Measurements from ENCODE around the gene ACP4. TPM values are rescaled to one million over a fixed set of nuclear protein-coding genes. Genes with fewer than 3 reads are reported as not detected.

Gene ACP4
- total RNA-seq, 1 experiment from 2014 or later: not detected

DNA sequence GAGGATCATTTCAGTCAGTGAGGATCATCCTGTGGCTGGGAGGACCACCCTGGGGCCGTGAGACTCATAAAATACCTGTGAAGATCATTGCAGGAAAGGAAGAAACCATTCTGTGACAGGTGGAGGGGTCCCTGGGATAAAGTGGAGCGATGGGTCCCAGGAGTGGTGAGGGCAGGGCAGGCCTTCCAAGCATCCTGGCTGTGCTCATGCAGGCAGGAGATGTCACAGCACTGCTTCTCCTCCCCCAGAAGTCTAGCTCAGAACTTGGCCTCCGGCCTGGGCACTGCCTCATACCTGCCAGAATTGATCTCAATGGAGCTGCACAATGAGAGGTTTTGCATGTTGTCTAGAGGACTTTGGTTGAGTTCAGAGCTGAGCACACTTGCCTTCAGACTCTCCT is 22.3 kb downstream of the ACP4 start:
- H3K9me3 Mint-ChIP-seq (ENCODE audit: unreplicated experiment): peaks cover 23% of the 10 kb centered on the region
- no peak for DNase-seq
- no peak overlapping the region for H3K4me3 Mint-ChIP-seq (ENCODE audit: unreplicated experiment)
- peaks cover 9% of the 10 kb centered on the region for H3K27me3 Mint-ChIP-seq (ENCODE audit: insufficient read depth, unreplicated experiment)
- ChIA-PET POLR2A (no interaction called here), CTCF (no interaction called here)
- TF ChIP-seq, protein P1, sequence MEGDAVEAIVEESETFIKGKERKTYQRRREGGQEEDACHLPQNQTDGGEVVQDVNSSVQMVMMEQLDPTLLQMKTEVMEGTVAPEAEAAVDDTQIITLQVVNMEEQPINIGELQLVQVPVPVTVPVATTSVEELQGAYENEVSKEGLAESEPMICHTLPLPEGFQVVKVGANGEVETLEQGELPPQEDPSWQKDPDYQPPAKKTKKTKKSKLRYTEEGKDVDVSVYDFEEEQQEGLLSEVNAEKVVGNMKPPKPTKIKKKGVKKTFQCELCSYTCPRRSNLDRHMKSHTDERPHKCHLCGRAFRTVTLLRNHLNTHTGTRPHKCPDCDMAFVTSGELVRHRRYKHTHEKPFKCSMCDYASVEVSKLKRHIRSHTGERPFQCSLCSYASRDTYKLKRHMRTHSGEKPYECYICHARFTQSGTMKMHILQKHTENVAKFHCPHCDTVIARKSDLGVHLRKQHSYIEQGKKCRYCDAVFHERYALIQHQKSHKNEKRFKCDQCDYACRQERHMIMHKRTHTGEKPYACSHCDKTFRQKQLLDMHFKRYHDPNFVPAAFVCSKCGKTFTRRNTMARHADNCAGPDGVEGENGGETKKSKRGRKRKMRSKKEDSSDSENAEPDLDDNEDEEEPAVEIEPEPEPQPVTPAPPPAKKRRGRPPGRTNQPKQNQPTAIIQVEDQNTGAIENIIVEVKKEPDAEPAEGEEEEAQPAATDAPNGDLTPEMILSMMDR (IDR thresholded peaks at IDR 0.05; ENCODE audit: insufficient read depth in 1 of 2, low read depth in 1 of 2, low read length in 1 of 2, severe bottlenecking in 1 of 2, unreplicated experiment in 1 of 2): no peak
- intact Hi-C loops (cut with micrococcal nuclease; ENCODE audit: unreplicated experiment): no loop called here
- Histone ChIP-seq H3K27me3 (replicated peaks; ENCODE audit: control insufficient read depth, insufficient read depth, low read length) (0 out of 2 replicates have a peak, but pooled peaks cover 2% of the 10 kb centered on the region), H3K36me3 (ENCODE audit: control insufficient read depth, insufficient read depth, low read length) (no peaks in the 10 kb centered on the region; the same call in 1 of the 2 replicates), H3K4me3 (ENCODE audit: low read depth, low read length) (no peak overlapping the region), H3K9me3 (no peaks in the 10 kb centered on the region), H3K4me1 (no peaks in the 10 kb centered on the region)
- H3K36me3 Mint-ChIP-seq (ENCODE audit: insufficient read depth, unreplicated experiment): peaks cover 5% of the 10 kb centered on the region
- H3K4me1 Mint-ChIP-seq (ENCODE audit: low read depth, unreplicated experiment): no peaks in the 10 kb centered on the region
- no TSS peak for BruUV-seq (replicated peaks)
- no peak overlapping the region for H3K27ac Mint-ChIP-seq (ENCODE audit: unreplicated experiment)

GRCh38 chr19:50814883-50815282 is 24.7 kb downstream of the ACP4 start:
- no peak overlapping the region for H3K27ac Mint-ChIP-seq (ENCODE audit: unreplicated experiment)
- no peaks in the 10 kb centered on the region for H3K4me1 ChIP-seq
- no peak overlapping the region for H3K4me3 Mint-ChIP-seq (ENCODE audit: unreplicated experiment)
- no TSS peak for BruUV-seq (replicated peaks)
- TF ChIP-seq, protein P1 (IDR thresholded peaks at IDR 0.05; ENCODE audit: insufficient read depth in 1 of 2, low read depth in 1 of 2, low read length in 1 of 2, severe bottlenecking in 1 of 2, unreplicated experiment in 1 of 2): no peak
- no peaks in the 10 kb centered on the region for H3K4me1 Mint-ChIP-seq (ENCODE audit: low read depth, unreplicated experiment)
- peaks cover 5% of the 10 kb centered on the region for H3K36me3 Mint-ChIP-seq (ENCODE audit: insufficient read depth, unreplicated experiment)
- ChIA-PET CTCF (no interaction called here), POLR2A (no interaction called here)
- peaks cover 14% of the 10 kb centered on the region for H3K27me3 Mint-ChIP-seq (ENCODE audit: insufficient read depth, unreplicated experiment)
- no peaks in the 10 kb centered on the region; the same call in 1 of the 2 replicates for H3K36me3 ChIP-seq (ENCODE audit: control insufficient read depth, insufficient read depth, low read length)
- DNase-seq: no peak
- no peaks in the 10 kb centered on the region for H3K9me3 ChIP-seq
- intact Hi-C loops (cut with micrococcal nuclease; ENCODE audit: unreplicated experiment): no loop called here
- peaks cover 18% of the 10 kb centered on the region for H3K9me3 Mint-ChIP-seq (ENCODE audit: unreplicated experiment)
- H3K4me3 ChIP-seq (ENCODE audit: low read depth, low read length): no peak overlapping the region
- H3K27me3 ChIP-seq (replicated peaks; ENCODE audit: control insufficient read depth, insufficient read depth, low read length): peaks cover 2% of the 10 kb centered on the region; the same call in 1 of the 2 replicates

GRCh38 chr19:50815439-50815838 is 25.2 kb downstream of the ACP4 start:
- BruUV-seq (replicated peaks): no TSS peak
- Mint-ChIP-seq H3K36me3 (ENCODE audit: insufficient read depth, unreplicated experiment) (peaks cover 5% of the 10 kb centered on the region), H3K4me1 (ENCODE audit: low read depth, unreplicated experiment) (peaks cover 4% of the 10 kb centered on the region), H3K27ac (ENCODE audit: unreplicated experiment) (no peak overlapping the region), H3K4me3 (ENCODE audit: unreplicated experiment) (no peak overlapping the region), H3K9me3 (ENCODE audit: unreplicated experiment) (peaks cover 12% of the 10 kb centered on the region), H3K27me3 (ENCODE audit: insufficient read depth, unreplicated experiment) (peaks cover 15% of the 10 kb centered on the region)
- Histone ChIP-seq H3K4me1 (no peaks in the 10 kb centered on the region), H3K4me3 (ENCODE audit: low read depth, low read length) (no peak overlapping the region), H3K27me3 (replicated peaks; ENCODE audit: control insufficient read depth, insufficient read depth, low read length) (peaks cover 2% of the 10 kb centered on the region; the same call in 1 of the 2 replicates), H3K36me3 (ENCODE audit: control insufficient read depth, insufficient read depth, low read length) (no peaks in the 10 kb centered on the region; the same call in 1 of the 2 replicates), H3K9me3 (no peaks in the 10 kb centered on the region)
- intact Hi-C loops (cut with micrococcal nuclease; ENCODE audit: unreplicated experiment): no loop called here
- DNase-seq: no peak
- CTCF ChIA-PET: no interaction called here
- TF ChIP-seq, protein P1 (IDR thresholded peaks at IDR 0.05; ENCODE audit: insufficient read depth in 1 of 2, low read depth in 1 of 2, low read length in 1 of 2, severe bottlenecking in 1 of 2, unreplicated experiment in 1 of 2): no peak
- POLR2A ChIA-PET: no interaction called here

Data from Caco-2 (cell line).